Left kidney (tissue), 2 donors: ENCODE data around the gene TMEM145. TPM values are rescaled to one million over a fixed set of nuclear protein-coding genes. Genes with fewer than 3 reads are reported as not detected.
"Not testable (repeated sequence)": the region's sequence is repeated elsewhere in the genome, so short reads cannot be mapped to it uniquely, and the experiment has no call there.

ENCODE experiments used
- DNase-seq: peaks from one replicate; pipeline ENCODE4 v3.0.0-alpha.2; 2013
- polyA plus RNA-seq: library from polyadenylated mRNA; unstranded; fragments of 120-200 nt; gene quantifications from one replicate; pipeline ENCODE4 v1.2.1, GENCODE V29; 2013; ENCODE audit not compliant: insufficient read length

Gene TMEM145
- polyA plus RNA-seq, 1 donor, result 1.3 TPM

- DNase-seq, result no peak
Measured at GRCh38 chr19:42334697-42335373, 21.7 kb downstream of the TMEM145 start.

- no peak for DNase-seq
Measured at GRCh38 chr19:42335374-42335936, 22.3 kb downstream of the TMEM145 start.

GRCh38 chr19:42335971-42336370 lies 22.9 kb downstream of the TMEM145 start:
- DNase-seq, result no peak

- DNase-seq, result not testable (repeated sequence)
Measured at GRCh38 chr19:42339126-42339860, 26.2 kb downstream of the TMEM145 start.

GRCh38 chr19:42339922-42340321 lies 26.8 kb downstream of the TMEM145 start:
- DNase-seq, result not testable (repeated sequence)

- no peak for DNase-seq
Measured at GRCh38 chr19:42343344-42344110, 30.4 kb downstream of the TMEM145 start.

- DNase-seq, result no peak
Measured at GRCh38 chr19:42344336-42344893, 31.3 kb downstream of the TMEM145 start.

GRCh38 chr19:42345191-42345812 lies 32.2 kb downstream of the TMEM145 start:
- DNase-seq, result no peak

- no peak for DNase-seq
Measured at GRCh38 chr19:42348211-42348610, 35.1 kb downstream of the TMEM145 start.

GRCh38 chr19:42349378-42350107 lies 36.4 kb downstream of the TMEM145 start:
- DNase-seq, result no peak

- no peak for DNase-seq
Measured at GRCh38 chr19:42350417-42350816, 37.3 kb downstream of the TMEM145 start.

GRCh38 chr19:42351079-42351735 lies 38.1 kb downstream of the TMEM145 start:
- no peak for DNase-seq

- DNase-seq, result peak; percentile 37
Measured at GRCh38 chr19:42352301-42353259, 39.5 kb downstream of the TMEM145 start.

- DNase-seq, result no peak
Measured at GRCh38 chr19:42353341-42354015, 40.4 kb downstream of the TMEM145 start.

- no peak for DNase-seq
Measured at GRCh38 chr19:42355896-42356295, 42.8 kb downstream of the TMEM145 start.

GRCh38 chr19:42356686-42357085 lies 43.6 kb downstream of the TMEM145 start:
- DNase-seq, result no peak

- DNase-seq, result no peak
Measured at GRCh38 chr19:42357290-42357689, 44.2 kb downstream of the TMEM145 start.

- DNase-seq, result no peak
Measured at GRCh38 chr19:42360787-42361544, 47.9 kb downstream of the TMEM145 start.
